ENCODE data around the gene MRE11. TPM values are rescaled to one million over a fixed set of nuclear protein-coding genes. Genes with fewer than 3 reads are reported as not detected.
"Not testable (repeated sequence)": the region's sequence is repeated elsewhere in the genome, so short reads cannot be mapped to it uniquely, and the experiment has no call there.

MRE11 gene
- total RNA-seq, 1 experiment from 2014 or later, result 17.0 TPM

DNA sequence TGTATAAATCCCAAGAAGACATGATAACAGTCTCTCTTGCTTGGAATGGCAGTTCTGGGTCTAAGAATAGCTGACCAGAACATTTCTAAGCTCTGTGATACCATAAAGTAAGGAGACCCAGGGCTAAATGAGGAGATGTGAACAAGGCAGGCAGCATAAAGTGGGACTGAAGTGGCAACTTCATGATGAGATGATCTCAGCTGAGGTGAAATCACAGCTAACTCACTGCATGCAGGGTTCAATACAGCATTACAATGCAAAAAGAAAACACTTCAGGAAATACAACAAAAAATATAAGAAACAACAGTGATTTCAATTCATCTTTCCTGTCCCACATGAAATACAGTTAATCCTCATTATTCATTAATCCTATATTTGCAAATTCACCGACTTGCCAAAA is 44.6 kb downstream of the MRE11 start:
- no peak for DNase-seq (ENCODE audit: low spot score)
- in situ Hi-C loops (cut with HindIII; ENCODE audit: low sequenced_read_pairs), result no loop called here

DNA sequence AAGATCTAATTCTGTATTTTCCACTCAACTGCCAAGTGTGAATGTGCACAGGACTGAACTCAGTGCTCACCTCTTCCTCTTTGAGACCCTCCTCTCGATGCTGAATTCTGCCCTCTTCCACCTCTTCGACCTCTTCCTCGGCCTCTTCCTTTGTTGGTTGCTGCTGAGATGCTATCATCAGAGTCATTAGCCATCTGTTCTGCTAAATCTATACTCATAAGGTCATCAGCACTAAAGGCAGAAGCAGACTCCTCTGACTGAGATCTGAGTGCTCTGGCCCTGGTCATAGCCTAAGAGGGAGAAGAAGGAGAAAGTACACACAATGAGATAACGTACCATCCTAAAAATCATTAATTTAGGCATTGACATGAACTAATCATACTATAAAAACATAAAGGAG is 46.5 kb downstream of the MRE11 start:
- in situ Hi-C loops (cut with HindIII; ENCODE audit: low sequenced_read_pairs), result no loop called here
- no peak for DNase-seq (ENCODE audit: low spot score)

DNA sequence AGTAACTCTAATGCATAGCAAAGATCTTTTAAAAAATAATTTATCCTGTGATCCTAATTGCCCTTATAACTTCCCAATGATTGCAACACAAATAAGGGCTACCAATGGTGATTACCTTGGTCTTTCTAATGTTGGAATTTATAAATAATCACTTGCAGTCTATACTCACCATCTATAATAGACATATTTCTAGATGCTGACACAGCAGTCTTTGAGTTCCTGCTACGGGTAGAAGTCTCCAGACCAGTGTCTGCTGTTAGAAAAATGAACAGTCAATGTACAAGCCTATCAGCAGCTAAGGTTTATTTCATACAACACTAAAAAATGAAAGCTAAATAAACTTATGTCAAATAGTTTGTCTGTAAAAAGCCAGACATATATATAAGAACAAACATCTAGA is 48.0 kb downstream of the MRE11 start:
- in situ Hi-C loops (cut with HindIII; ENCODE audit: low sequenced_read_pairs), result no loop called here
- DNase-seq (ENCODE audit: low spot score), result no peak

DNA sequence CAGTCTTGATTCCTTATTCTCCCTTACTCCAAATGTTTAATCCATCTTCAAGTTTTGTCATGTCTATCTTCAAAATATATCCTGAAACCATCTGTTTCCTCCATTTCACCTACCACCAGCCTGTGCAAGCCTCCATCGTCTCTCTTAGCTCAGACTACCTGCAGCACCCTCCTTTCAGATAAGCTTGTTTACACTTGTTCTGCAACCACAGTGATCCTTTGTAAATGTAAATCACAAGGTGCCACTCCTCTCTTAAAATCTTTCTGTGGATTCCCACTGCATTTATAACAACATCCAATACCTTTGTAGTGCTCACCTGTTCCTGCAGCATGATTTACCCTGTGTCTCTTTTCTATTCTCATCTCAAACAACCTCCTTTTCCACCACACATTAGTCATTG is 60.6 kb downstream of the MRE11 start:
- in situ Hi-C loops (cut with HindIII; ENCODE audit: low sequenced_read_pairs), result no loop called here

DNA sequence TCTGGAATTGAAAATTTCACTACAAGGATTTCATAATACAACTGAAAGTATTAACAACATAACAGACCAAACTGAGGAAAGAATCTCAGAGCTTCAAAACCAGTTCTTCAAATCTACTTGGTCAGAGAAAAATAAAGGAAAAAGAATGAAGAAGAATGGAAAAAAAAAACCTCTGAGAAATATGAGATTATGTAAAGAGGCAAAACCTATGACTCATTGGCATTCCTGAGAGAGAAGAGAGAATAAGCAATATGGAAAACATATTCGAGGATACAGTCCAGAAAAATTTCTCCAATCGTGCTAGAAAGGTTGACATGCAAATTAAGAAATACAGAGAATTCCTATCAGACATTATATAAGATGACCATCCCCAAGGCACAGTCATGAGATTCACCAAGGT is 69.0 kb downstream of the MRE11 start:
- in situ Hi-C loops (cut with HindIII; ENCODE audit: low sequenced_read_pairs), result no loop called here
- DNase-seq (ENCODE audit: low spot score), result no peak

More for the DNA sequence above, 60.6 kb downstream of the MRE11 start:
- no peak for DNase-seq (ENCODE audit: low spot score)

DNA sequence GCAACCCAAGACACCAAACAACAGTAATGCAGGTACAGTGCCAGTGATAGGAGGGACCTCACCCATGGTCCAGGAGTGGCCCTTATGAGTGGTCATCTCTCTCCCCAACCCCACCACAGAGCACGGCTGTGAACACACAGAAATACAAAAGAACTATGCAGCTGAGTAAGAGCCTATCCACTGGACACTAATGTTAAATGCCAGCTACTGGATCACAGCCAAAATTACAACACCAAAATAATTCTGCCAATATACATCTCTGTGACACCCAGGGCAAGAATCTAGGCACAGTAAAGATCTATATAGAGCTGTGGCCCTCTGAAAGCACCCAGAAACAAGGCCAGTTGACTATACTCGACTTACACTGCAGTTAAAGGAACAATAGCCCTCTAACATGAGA is 69.6 kb downstream of the MRE11 start:
- in situ Hi-C loops (cut with HindIII; ENCODE audit: low sequenced_read_pairs), result no loop called here
- no peak for DNase-seq (ENCODE audit: low spot score)

DNA sequence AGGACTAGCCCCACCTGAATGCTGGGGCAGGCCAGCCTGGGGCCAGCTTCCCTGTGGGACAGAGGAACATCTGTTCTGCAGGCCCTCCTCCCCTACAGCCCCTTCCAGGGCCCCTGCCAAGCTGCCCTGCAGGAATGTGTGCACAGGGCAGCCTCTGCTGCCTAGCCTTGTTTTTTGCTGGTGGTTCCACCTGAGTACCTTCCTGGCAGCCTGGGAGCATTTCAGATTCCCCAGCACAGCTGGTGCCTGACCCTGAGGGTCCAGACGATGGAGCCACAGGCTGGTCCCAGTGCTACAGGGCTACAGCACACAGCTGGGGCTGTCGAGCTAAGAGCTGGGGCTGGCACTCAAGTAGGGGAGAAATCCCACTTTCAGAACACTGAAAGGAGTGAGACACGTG is 70.1 kb downstream of the MRE11 start:
- in situ Hi-C loops (cut with HindIII; ENCODE audit: low sequenced_read_pairs), result no loop called here
- DNase-seq (ENCODE audit: low spot score), result no peak

DNA sequence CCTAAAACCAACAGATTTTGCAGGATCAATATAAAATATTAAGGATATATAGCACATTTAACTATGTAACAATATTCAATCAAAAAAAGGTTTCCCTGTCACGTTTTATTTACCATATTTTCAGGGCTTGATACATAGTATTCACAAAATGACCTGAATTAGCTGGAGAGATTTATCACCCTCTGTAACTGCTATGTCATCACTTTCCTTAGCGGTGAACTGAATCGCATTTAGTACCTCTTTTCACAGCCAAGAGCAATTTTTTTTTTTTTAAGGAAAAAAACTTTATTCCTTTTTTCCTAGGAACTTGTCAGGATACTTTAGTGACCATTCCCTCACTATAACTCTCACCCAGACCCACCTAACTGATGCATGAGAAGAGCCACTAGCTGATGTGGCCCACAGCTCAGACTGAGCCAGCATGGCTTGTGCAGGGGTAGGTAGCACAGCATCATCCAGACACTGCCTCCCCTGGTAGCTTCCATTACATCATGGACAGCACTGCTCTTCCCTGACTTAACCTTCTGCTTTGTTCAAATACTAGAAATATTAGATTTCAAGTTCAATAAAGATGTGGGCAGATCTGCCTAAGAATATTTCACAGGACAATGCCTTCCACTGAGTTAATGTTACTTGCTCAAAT is 75.4 kb downstream of the MRE11 start:
- no peak for DNase-seq (ENCODE audit: low spot score)
- in situ Hi-C loops (cut with HindIII; ENCODE audit: low sequenced_read_pairs), result no loop called here

DNA sequence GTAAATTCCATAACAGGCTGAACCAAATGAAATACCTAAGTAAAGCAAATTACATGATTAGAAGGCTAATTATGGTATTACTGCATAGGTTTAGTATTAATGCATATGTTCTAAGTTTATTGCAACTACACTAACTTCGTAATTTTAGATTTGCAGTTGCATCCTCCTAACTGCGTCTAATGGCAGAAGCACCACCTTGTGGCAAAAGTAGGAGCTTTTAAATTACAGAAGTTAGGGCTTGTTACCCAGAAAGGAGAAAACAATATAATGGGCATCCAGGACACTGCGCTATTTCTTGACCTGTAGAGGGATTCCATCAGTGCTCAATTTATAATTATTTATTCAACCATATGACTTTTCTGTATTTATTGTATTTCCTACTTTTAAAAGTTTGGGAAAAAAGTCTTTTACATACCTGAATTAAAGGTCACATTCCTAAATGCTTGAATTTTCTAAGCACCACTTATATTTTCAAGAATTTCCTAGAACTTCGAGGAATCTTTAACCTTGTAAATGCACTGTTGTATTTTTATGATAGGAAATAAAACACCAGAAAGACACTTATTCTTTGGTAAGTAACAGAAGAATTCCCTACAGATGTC is 76.2 kb downstream of the MRE11 start:
- peak; percentile 74 for DNase-seq (ENCODE audit: low spot score)
- in situ Hi-C loops (cut with HindIII; ENCODE audit: low sequenced_read_pairs), result no loop called here

DNA sequence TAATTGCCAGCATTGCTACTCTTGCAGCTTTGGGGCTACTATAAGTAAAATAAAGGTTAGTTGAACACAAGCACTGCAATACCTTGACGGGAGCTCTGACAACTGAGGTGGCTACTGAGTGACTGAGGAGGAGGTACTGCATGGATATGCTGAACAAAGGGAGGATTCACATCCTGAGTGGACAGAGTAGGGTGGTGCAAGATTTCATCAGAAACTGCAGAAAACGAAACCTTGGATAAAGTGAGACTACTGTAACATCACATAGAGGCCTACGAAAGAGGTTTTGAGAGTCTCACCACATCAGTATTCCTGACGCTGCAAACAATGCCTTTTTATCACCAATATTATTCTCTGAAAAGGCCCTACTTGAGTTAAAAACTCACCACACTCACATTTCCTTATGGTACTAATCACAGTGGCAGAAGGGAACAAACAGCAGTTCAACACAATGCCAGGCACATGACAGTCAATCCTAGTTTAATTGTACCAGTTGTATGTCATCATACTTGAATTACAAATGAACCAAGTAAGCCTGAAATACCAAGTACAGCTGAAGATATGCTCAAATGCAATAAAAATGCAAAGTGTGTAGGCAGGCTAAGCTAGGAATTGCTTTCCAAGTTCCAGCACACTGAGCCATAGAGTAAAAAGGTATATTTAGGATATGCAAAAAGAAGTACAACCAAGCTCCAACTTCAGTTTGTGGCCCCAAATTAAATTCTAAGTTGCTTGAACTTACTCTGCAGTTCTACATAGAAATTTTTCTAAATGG is 88.4 kb downstream of the MRE11 start:
- DNase-seq (ENCODE audit: low spot score), result no peak
- in situ Hi-C loops (cut with HindIII; ENCODE audit: low sequenced_read_pairs), result no loop called here

DNA sequence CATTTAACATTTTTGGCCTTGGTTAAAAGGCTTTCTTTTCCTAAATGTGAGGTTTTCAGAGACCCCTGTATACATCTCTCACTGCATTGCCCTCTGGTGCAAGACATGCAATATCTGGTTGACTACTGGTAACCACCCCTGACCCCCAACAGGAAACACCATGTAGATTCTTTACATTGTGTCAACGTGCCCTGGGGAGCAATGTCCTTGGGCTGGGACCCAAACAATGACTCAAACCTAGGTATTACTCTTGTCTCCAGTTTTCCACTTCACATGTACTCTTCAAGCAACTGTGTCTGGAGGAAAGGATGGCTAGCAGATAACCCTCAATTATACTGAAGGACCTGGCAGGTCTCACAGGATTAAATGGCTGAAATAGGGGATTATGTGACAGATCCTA is 91.3 kb downstream of the MRE11 start:
- in situ Hi-C loops (cut with HindIII; ENCODE audit: low sequenced_read_pairs), result no loop called here

DNA sequence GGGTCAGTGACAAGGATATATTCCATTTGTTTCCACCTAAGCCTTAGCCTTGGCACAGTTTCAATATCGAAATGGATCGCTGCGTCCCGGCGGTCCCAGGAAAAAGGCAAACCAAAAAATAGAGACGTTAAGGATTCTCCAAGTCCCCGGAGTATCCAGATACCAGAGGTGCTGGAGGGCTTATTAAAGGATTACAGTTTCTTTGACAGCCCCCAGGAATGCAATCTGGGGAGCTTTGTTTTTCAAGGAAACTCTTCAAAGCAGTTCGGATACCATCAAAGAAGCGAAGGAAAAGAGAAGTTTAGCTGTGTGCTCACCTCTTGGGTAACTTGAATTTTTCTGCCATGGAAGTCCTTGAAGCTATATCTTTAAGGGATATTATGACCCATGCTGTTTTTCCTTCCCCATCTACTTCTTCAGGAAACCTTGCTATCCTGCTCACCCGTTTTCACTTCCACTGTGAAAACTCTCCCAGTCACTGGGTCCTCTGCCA is 91.8 kb downstream of the MRE11 start:
- DNase-seq (ENCODE audit: low spot score), result no peak
- in situ Hi-C loops (cut with HindIII; ENCODE audit: low sequenced_read_pairs), result no loop called here

More for the DNA sequence above, 91.3 kb downstream of the MRE11 start:
- no peak for DNase-seq (ENCODE audit: low spot score)

DNA sequence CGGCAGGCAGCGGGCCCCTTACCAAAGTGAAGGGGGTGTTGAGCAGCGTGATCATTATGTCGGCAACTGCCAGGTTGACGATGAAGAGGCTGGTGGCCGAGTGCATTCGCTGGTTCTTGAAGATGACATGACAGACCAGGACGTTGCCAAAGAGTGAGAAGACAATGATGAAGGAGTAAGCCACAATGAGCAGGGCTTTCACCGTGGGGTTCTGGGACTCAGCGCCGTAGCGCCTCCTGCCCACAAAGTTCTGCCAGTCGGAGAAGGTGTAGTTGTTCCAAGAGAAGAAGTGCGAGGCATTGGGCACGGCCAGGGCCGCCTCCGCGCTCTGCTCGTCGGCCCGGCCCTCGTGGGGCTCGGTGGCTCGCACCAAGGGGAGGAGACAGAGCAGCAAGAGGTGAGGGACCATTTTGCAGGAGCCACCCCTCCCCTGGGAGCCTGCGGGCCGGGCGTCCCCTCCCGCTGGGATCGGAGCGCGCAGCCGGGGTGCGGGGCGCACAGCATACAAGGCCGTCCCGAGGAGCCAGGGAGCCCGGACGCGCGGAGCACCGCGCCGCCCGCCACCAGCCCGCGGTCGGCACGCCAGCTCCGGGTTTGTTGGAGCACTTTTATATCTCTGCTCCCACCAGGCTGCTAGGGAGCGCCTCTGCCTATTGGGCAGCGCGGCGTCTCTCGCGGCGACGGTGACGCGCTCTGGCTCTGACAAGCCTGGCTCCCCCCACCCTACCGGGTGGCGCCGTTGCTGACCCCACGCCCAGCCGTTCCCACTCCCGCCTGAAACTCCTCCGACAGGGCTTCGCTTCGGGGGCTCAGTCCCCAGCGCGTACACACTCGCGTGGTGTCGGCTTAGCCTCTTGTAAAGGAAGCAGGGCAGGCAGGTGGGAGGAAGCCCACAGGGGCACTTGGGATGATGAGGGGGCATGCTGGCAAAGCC is 92.5 kb downstream of the MRE11 start, which contains the start of gene GPR83:
TSS of gene GPR83 (minus strand) at position 581 of the 934 bp plus-strand sequence. CDS start at position 409, 172 bp downstream.
- in situ Hi-C loops (cut with HindIII; ENCODE audit: low sequenced_read_pairs), result no loop called here
- DNase-seq (ENCODE audit: low spot score), result peak; percentile 78

DNA sequence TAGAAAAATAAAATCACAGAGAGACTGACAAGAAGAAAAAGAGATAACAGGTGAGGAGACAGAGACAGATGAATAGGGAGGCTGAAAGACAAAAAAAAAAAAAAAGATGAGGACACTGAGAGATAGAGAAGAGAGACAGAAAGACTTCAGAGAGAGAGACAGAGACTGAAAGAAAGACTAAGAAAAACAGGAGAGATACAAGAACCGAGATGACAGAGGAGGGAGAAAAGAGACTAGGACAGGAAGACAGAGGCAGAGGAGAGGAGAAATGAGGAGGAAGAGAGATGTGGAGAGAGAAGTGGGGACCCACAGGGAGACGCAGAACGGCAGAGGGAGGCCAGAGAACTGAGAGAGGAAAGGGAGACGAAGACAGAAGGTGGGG is 93.2 kb downstream of the MRE11 start:
- no peak for DNase-seq (ENCODE audit: low spot score)
- in situ Hi-C loops (cut with HindIII; ENCODE audit: low sequenced_read_pairs), result no loop called here

DNA sequence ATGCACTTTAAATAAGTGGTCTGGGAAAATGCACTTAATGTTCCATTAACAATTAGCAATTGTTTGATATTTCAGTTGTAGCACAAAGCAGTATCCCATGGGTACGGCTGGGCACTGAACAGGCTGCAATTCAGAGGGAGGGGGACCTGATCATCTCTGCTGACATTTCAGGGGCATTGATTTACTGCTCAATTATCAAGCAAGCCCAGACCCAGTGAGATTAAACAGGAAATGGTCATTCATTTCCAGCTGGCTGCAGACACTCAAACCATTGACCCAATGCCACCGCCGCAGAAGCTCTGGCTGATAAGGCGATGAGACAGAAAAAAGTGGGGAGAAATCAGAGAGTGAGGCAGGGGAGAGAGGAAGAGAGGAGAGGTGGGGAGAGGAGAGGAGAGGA is 93.6 kb downstream of the MRE11 start:
- in situ Hi-C loops (cut with HindIII; ENCODE audit: low sequenced_read_pairs), result no loop called here
- DNase-seq (ENCODE audit: low spot score), result peak; percentile 66

DNA sequence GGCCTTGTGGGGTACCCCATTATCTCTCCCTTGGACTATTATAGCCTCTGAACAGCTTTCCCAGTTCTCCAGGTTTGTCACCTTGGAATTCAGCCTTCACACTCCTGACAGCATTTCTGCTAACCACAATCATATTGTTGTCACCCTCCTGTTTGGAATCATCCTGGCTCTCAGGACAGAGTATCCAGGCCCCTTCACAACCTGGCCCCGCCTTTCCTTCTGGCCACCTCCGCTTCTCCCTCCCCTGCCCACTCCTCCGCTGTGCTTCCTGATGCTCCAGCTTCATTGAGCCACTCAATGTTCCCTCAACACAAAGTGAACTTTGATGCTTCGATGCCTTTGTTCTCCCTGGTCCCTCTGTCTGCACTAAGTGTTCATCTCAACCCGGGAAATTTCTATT is 95.5 kb downstream of the MRE11 start:
- in situ Hi-C loops (cut with HindIII; ENCODE audit: low sequenced_read_pairs), result no loop called here
- peak; percentile 76 for DNase-seq (ENCODE audit: low spot score)

DNA sequence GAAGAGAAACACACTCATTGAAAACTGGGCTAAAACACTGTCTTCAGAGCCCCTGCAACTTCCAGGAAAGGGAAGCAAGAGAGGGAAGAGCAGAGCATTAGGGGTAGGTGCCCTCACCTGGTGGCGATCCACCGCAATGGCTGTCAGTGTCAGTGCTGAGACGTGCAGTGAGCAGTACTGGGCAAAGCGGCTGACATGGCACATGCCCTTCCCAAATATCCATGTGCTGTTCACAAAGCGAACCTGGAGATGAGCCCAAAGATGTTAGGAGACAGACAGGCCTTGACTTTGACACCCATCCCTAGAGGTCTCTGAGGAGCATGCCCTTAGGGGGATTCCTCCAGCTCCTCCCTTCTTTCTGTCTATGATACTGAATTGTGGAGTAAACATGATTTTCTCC is 97.4 kb downstream of the MRE11 start:
- in situ Hi-C loops (cut with HindIII; ENCODE audit: low sequenced_read_pairs), result no loop called here

DNA sequence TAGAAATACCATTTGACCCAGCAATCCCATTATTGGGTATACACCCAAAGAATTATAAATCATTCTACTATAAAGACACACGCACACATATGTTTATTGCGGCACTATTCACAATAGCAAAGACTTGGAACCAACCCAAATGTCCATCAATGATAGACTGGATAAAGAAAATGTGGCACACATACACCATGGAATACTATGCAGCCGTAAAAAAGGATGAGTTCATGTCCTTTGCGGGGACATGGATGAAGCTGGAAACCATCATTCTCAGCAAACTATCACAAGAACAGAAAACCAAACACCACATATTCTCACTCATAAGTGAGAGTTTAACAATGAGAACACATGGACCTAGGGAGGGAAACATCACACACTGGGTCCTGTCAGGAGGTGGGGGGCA is 101.7 kb downstream of the MRE11 start:
- in situ Hi-C loops (cut with HindIII; ENCODE audit: low sequenced_read_pairs), result not testable (repeated sequence)

More for the DNA sequence above, 97.4 kb downstream of the MRE11 start:
- no peak for DNase-seq (ENCODE audit: low spot score)

DNA sequence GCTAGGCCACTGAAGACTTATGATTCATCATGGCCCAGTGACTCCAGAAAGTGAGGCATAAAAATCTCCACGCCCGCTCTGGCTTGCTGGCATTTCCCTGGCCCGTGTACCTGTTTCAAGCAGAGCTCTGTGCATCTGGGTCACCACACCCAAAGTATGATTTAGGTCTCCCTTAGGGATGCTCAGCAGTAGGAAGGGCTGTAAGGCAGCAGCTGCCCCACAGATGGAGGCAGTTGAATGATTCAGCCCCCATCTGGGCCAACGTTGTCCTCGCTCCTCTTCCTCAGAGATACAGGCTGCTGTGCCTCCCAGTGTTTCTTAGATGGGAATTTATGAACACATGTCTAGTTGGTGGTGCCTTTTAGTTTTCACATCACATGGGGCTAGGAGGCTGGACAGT is 114.0 kb downstream of the MRE11 start:
- no peak for DNase-seq (ENCODE audit: low spot score)
- in situ Hi-C loops (cut with HindIII; ENCODE audit: low sequenced_read_pairs), result no loop called here

More for the DNA sequence above, 101.7 kb downstream of the MRE11 start:
- not testable (repeated sequence) for DNase-seq (ENCODE audit: low spot score)
